Measurements from ENCODE around the gene HPCAL1. TPM values are rescaled to one million over a fixed set of nuclear protein-coding genes. Genes with fewer than 3 reads are reported as not detected.

HPCAL1 gene
- total and polyA plus RNA-seq, 2 donors (not counting 3 experiments of a cell fraction or from before 2014, with no cell fraction given): 56.5 to 77.4 TPM

GRCh38 chr2:10273215-10274175 lies 29.2 kb upstream of the HPCAL1 start:
- ChIA-PET POLR2A (no interaction called here), CTCF (interaction anchor here (1.0 to 1.4 kb wide), 2 partner anchors 11 to 133 kb away, joined by 3 to 6 read pairs; no protein-coding TSS in a partner anchor)
- dilution Hi-C loops (cut with MboI; ENCODE audit: extremely low pct_ligation_motif_present, low sequenced_read_pairs) (no loop called here), intact Hi-C loops (cut with micrococcal nuclease) (loop anchor here (5.0 kb wide), 1 partner anchor 389 kb away; no protein-coding TSS in a partner anchor)
- Histone ChIP-seq H3K4me2 (ENCODE audit: insufficient read depth, low read length) (no peak overlapping the region), H4K20me1 (replicated peaks; ENCODE audit: control insufficient read depth, extremely low read depth, insufficient read depth, low read length) (no peaks in the 10 kb centered on the region), H3K27ac (ENCODE audit: insufficient read depth, low read depth, low read length) (no peak overlapping the region), H2AFZ (ENCODE audit: low read depth, low read length) (no peak overlapping the region), H3K27me3 (ENCODE audit: control insufficient read depth in 2 of 2, insufficient read depth in 2 of 2, low read length in 2 of 2) (no peaks in the 10 kb centered on the region), H3K36me3 (ENCODE audit: control insufficient read depth in 2 of 2, extremely low read depth in 1 of 2, insufficient read depth in 2 of 2, low read length in 2 of 2) (no peaks in the 10 kb centered on the region), H3K4me1 (ENCODE audit: control insufficient read depth, extremely low read depth, insufficient read depth, low read length) (peaks cover 3% of the 10 kb centered on the region), H3K79me2 (ENCODE audit: control insufficient read depth, insufficient read depth, low read length) (no peaks in the 10 kb centered on the region), H3K9ac (replicated peaks; ENCODE audit: extremely low read depth, insufficient read depth, low read length) (no peak overlapping the region), H3K9me1 (replicated peaks; ENCODE audit: control insufficient read depth, extremely low read depth, insufficient read depth, low read length) (no peaks in the 10 kb centered on the region), H3K4me3 (replicated peaks in 1 of 3; ENCODE audit: insufficient read depth in 1 of 3, low read depth in 1 of 3, low read length in 3 of 3) (no peak overlapping the region), H3K9me3 (replicated peaks; ENCODE audit: control insufficient read depth, insufficient read depth, low read length) (no peaks in the 10 kb centered on the region)
- no peak for DNase-seq (ENCODE audit: low read depth, low spot score)
- BruUV-seq (replicated peaks): no TSS peak
- TF ChIP-seq GATA2 (IDR thresholded peaks at IDR 0.05; ENCODE audit: insufficient read depth, insufficient read length, low read depth, low read length): no peak
- TF ChIP-seq POLR2AphosphoS5 (IDR thresholded peaks at IDR 0.05; ENCODE audit: insufficient read depth, low read depth, low read length): no peak
- TF ChIP-seq FOS (IDR thresholded peaks at IDR 0.05; ENCODE audit: borderline replicate concordance, insufficient read depth, low read length): no peak
- no peak for TF ChIP-seq CTCF (IDR thresholded peaks at IDR 0.05; ENCODE audit: extremely low read depth in 1 of 2, insufficient read depth in 1 of 2, low read depth in 1 of 2, low read length in 2 of 2)
- TF ChIP-seq POLR2A (IDR thresholded peaks at IDR 0.05; ENCODE audit: low read depth, low read length): no peak
- TF ChIP-seq MAX (IDR thresholded peaks at IDR 0.05; ENCODE audit: insufficient read depth, insufficient read length): no peak
- TF ChIP-seq EZH2 (IDR thresholded peaks at IDR 0.05; ENCODE audit: borderline replicate concordance, low read depth, low read length, severe bottlenecking): no peak
- no peak for TF ChIP-seq MYC (IDR thresholded peaks at IDR 0.05; ENCODE audit: low read depth, low read length)
- no peak for TF ChIP-seq JUN (IDR thresholded peaks at IDR 0.05; ENCODE audit: borderline replicate concordance, insufficient read depth, insufficient read length, low read depth)
- no peak for FAIRE-seq

Data from endothelial cell of umbilical vein (primary cell).